Nephron progenitor cell (in vitro differentiated cells): ENCODE data around the gene USP26.

Experiments used
- DNase-seq: peaks from one replicate; pipeline ENCODE4 v3.0.0; 2021
- H3K27ac Mint-ChIP-seq: 2 replicates; pipeline ENCODE4 v1.8.0; 2021; ENCODE audit warnings: mild to moderate bottlenecking, moderate library complexity, mixed read lengths
- H3K27me3 Mint-ChIP-seq: 2 replicates; pipeline ENCODE4 v1.8.0; 2021; ENCODE audit warnings: mild to moderate bottlenecking, low read depth, mixed read lengths; ENCODE audit not compliant: poor library complexity
- H3K36me3 Mint-ChIP-seq: 2 replicates; pipeline ENCODE4 v1.8.0; 2021; ENCODE audit warnings: low read depth, mixed read lengths
- H3K4me1 Mint-ChIP-seq: 2 replicates; pipeline ENCODE4 v1.8.0; 2021; ENCODE audit warnings: mixed read lengths
- H3K4me3 Mint-ChIP-seq: 2 replicates; pipeline ENCODE4 v1.8.0; 2021; ENCODE audit warnings: mild to moderate bottlenecking, moderate library complexity, mixed read lengths
- H3K9me3 Mint-ChIP-seq: 2 replicates; pipeline ENCODE4 v1.8.0; 2021; ENCODE audit warnings: mild to moderate bottlenecking, moderate library complexity, mixed read lengths
- CTCF ChIP-seq: fragments of 200-600 bp; sonication (generic); IDR thresholded peaks from 2 replicates; pipeline ENCODE4 v1.5.0; 2021; ENCODE audit warnings: antibody characterized with exemption

USP26 gene

GRCh38 chrX:133005616-133006015 lies 91.3 kb downstream of the USP26 start:
- Mint-ChIP-seq H3K9me3 (peaks cover 39% of the 10 kb centered on the region), H3K27ac (no peak overlapping the region)
- no peak for TF ChIP-seq CTCF

DNA sequence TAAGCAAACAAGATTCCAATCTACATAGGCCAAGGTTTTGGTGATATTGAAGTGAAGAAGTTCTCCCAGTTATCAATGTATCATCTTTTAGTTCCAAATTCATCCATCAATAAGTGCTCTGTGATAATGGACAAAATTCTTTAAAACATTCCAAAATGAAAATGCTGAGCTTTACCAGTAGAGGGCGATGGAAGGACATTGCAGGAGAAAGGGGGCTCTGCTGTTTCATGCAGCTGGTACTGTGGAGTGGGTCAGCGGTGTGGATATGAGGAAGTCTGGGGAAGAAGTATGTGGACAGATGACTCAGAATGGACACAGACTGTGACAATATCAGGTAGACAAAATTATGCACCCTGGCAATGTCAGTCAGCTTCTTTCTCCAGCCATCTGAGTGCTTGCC lies 91.9 kb downstream of the USP26 start:
- Mint-ChIP-seq H3K4me3 (no peak overlapping the region), H3K27ac (no peak overlapping the region)
- peak; percentile 87 for TF ChIP-seq CTCF

More at GRCh38 chrX:133005616-133006015, 91.3 kb downstream of the USP26 start:
- no peaks in the 10 kb centered on the region for H3K27me3 Mint-ChIP-seq
- DNase-seq: no peak
- H3K4me1 Mint-ChIP-seq: no peaks in the 10 kb centered on the region
- H3K36me3 Mint-ChIP-seq: peaks cover 13% of the 10 kb centered on the region
- no peak overlapping the region for H3K4me3 Mint-ChIP-seq

GRCh38 chrX:132999209-132999608 lies 97.7 kb downstream of the USP26 start:
- Mint-ChIP-seq H3K27ac (no peak overlapping the region), H3K9me3 (no peaks in the 10 kb centered on the region), H3K36me3 (no peaks in the 10 kb centered on the region), H3K4me1 (no peaks in the 10 kb centered on the region), H3K27me3 (no peaks in the 10 kb centered on the region), H3K4me3 (no peak overlapping the region)
- no peak for TF ChIP-seq CTCF
- DNase-seq: no peak

More for the DNA sequence above, 91.9 kb downstream of the USP26 start:
- H3K9me3 Mint-ChIP-seq: peaks cover 33% of the 10 kb centered on the region
- peak; percentile 33 for DNase-seq
- H3K27me3 Mint-ChIP-seq: no peaks in the 10 kb centered on the region
- peaks cover 13% of the 10 kb centered on the region for H3K36me3 Mint-ChIP-seq
- no peaks in the 10 kb centered on the region for H3K4me1 Mint-ChIP-seq

DNA sequence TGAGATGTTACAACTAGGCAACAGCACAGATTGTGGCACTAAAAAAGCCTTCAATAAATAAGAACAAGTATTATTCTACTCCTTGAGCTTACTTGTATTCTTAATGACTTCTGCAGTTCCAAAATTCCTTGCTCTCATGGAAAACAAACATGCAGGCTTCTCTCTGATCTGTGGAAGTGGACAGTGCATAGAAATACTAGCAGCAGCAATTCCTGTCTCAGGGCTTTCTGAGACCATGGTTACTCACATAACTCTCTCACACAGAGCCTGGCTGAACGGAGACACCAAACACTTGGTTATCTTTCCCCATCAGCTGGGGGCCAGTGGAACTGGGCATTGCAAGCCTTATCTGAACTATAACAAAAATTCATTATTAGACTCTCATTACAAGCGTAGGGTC lies 106.1 kb downstream of the USP26 start:
- Mint-ChIP-seq H3K27ac (no peak overlapping the region), H3K27me3 (peaks cover 9% of the 10 kb centered on the region), H3K4me3 (no peak overlapping the region), H3K9me3 (no peaks in the 10 kb centered on the region), H3K4me1 (no peaks in the 10 kb centered on the region), H3K36me3 (no peaks in the 10 kb centered on the region)
- DNase-seq: no peak
- no peak for TF ChIP-seq CTCF

- peaks cover 6% of the 10 kb centered on the region for H3K4me1 Mint-ChIP-seq
- H3K27me3 Mint-ChIP-seq: peaks cover 8% of the 10 kb centered on the region
- no peak overlapping the region for H3K27ac Mint-ChIP-seq
- no peak for TF ChIP-seq CTCF
- H3K9me3 Mint-ChIP-seq: no peaks in the 10 kb centered on the region
- H3K4me3 Mint-ChIP-seq: no peak overlapping the region
- DNase-seq: no peak
- no peaks in the 10 kb centered on the region for H3K36me3 Mint-ChIP-seq
These were observed 110.4 kb downstream of the USP26 start for GRCh38 chrX:132986556-132986955.

DNA sequence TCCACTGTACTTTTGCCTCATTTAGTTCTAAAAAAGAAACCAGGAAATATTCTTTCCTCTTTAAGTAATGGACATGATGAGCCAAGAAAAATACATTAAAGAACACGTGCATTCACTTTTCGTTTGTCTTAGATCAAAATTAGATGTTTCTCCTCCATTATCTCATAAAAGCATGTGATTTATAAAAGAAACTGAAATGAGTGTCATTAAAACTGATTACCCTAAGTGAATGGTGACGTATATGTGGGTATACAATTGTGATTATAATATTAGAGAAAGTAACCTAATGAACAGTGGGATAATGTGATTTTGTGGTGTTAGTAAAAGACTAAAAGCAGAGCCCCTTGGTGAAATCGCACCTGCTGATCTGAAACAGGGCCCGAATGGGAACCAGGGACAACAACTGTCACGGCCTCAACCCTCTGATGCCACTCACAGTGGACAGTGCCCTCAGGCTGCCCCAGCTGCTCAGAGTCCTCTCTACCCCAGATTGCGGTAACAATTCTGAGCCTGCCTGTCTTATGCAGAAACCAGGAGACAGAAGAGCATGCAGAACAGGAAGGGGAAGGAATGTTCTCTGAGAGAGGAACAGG lies 112.8 kb downstream of the USP26 start:
- no peak overlapping the region for H3K27ac Mint-ChIP-seq
- H3K4me1 Mint-ChIP-seq: peaks cover 6% of the 10 kb centered on the region
- H3K9me3 Mint-ChIP-seq: peaks cover 3% of the 10 kb centered on the region
- TF ChIP-seq CTCF: no peak
- no peak for DNase-seq
- H3K4me3 Mint-ChIP-seq: no peak overlapping the region
- H3K36me3 Mint-ChIP-seq: peaks cover 3% of the 10 kb centered on the region
- peaks cover 4% of the 10 kb centered on the region for H3K27me3 Mint-ChIP-seq
